Ishikawa (cell line): ENCODE measurements around the gene SMYD3.

Source experiments
- CEBPB ChIP-seq: IDR thresholded peaks from 2 replicates; pipeline ENCODE4 v1.6.1; 2012
- EP300 ChIP-seq: IDR thresholded peaks from 2 replicates; pipeline ENCODE4 v1.6.1; 2012; ENCODE audit warnings: borderline replicate concordance
- REST ChIP-seq: IDR thresholded peaks from 2 replicates; pipeline ENCODE4 v1.6.1; 2012; ENCODE audit warnings: low read depth, mild to moderate bottlenecking
- TF ChIP-seq, protein P1 (sequence below): IDR thresholded peaks from 2 replicates; pipeline ENCODE4 v1.6.1; 2012

DNA sequence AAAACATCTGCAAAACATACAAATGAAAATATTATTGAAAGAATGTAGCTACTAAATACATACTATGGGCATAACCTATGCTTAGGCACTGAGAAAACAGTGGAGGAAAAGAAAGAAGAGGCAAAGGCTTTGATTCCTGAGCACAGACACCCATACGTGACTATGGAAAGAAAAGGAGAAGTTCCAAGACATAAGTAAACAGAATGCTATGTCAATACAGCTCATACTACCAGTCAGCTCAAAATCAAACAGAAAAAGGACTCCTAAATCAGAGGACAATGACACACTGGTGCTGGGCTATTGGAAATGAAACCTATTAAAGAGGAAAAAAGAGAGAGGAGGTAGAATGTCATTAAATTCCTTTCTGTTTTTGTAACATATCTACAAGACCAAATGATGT is 225.4 kb downstream of the SMYD3 start:
- TF ChIP-seq, protein P1, sequence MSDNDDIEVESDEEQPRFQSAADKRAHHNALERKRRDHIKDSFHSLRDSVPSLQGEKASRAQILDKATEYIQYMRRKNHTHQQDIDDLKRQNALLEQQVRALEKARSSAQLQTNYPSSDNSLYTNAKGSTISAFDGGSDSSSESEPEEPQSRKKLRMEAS = no peak
- TF ChIP-seq REST (no peak), EP300 (no peak), CEBPB (no peak)
